GM21390 (cell line): Measurements from ENCODE around the gene SGK2.
A peak's percentile ranks its signal among the peaks of the same experiment; 100 is the strongest.
"Not testable (repeated sequence)": the region's sequence is repeated elsewhere in the genome, so short reads cannot be mapped to it uniquely, and the experiment has no call there.

Experiments
- ATAC-seq: cut with Tn5 transposase; IDR thresholded peaks from one replicate; pipeline ENCODE4 v1.9.1; 2021; ENCODE audit not compliant: unreplicated experiment

Gene SGK2

DNA sequence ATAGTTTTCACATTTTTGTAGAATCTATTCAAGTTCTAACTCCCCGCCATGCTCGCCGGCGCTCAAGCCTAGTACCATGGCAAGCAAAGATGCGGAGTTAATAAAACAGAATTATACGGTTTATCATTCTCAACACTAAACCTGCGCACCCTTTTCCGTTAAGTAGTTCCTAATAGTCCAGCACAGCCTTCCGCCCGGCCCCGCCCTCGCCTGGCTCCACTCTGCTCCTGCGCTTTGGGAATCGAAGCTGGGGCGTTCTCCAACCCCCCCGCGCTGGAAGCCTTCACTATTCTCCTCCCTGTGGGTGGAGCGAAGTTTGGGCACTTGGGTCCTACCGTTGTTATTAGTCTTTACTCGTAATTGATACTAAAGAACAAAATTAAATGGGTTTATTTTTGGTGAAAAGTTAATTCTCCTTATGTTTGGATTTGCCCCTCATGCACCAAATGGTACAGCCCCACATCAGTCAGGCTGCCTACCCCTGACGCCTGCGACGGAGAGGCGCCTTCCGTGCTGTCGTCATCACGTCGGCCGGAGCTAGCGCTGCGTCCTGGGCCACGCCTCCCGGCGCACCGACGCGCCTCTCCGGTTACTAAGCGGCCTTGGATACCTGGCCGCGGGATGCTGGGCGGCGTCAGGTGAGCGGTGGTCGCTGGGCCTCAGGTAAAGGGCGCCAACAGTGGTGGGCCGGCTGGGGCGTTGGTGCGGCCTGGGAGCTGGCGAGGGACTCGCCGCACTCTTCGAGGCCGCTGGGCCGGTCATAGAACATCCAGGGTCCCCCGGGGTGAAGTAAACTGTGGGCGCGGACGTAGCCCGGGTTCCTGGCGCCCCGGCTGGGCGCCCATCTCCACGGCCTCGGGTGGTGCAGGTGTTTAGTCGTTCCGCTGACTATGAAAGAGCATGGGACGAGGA lies 31.8 kb downstream of the SGK2 start, which contains the start of gene IFT52:
Gene IFT52, plus strand, starts transcription at position 546 of the 912 bp plus-strand sequence. CDS start 3,762 bp downstream, outside the sequence.
- peak; percentile 97 for ATAC-seq

DNA sequence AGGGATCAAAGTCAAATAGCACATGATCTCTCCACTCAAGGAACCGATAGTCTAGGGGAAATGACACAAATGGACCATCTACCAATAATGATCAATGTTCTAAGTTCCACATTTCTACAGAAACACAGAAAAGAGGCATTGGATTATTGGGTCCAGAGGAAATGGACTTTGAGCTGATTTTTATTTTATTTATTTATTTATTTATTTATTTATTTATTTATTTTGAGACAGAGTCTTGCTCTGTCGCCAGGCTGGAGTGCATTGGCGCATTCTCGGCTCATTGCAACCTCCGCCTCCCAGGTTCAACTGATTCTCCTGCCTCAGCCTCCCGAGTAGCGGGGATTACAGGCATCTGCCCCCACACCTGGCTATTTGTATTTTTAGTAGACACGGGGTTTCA lies 43.1 kb downstream of the SGK2 start:
- ATAC-seq, result not testable (repeated sequence)

DNA sequence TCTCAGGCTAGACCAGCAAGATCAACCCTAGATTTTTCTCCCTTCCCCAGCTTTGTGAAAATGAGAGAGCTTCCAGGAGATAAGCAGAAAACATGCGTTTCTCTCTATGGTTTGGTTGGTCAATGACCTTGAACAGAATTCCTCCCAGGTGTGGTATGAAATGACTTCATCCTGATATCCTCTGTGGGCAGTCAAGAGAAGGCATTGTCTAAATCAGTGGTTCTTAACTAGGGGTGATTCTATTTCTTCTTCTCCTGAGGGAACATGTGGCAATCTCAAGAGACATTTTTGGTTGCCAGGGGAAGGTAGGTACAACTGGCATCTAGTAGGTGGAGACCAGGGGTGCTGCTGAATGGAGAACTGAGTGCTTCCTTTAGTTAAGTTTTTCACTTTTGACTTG lies 44.3 kb downstream of the SGK2 start:
- ATAC-seq, result no peak

DNA sequence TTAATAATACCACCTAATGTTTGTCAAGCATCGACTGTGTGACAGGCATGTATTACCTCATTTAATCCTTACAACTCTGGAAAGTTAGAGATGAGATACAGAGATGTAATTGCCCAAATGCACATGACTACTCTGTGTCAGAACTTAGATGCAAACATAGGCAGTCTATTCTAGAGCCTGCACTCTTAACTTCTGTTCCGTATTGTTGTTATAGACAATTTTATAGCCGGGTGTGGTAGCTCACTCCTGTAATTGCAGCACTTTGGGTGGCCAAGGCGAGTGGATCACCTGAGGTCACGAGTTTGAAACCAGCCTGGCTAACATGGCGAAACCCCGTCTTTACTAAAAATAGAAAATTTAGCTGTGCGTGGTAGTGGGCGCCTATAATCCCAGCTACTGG lies 46.9 kb downstream of the SGK2 start:
- no peak for ATAC-seq

DNA sequence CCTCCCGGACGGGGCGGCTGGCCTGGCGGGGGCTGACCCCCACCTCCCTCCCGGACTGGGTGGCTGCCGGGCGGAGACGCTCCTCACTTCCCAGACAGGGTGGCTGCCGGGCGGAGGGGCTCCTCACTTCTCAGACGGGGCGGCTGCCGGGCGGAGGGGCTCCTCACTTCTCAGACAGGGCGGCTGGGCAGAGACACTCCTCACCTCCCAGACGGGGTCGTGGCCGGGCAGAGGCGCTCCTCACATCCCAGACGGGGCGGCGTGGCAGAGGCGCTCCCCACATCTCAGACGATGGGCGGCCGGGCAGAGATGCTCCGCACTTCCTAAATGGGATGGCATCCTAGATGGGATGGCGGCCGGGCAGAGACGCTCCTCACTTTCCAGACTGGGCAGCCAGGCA lies 48.5 kb downstream of the SGK2 start:
- ATAC-seq, result not testable (repeated sequence)

DNA sequence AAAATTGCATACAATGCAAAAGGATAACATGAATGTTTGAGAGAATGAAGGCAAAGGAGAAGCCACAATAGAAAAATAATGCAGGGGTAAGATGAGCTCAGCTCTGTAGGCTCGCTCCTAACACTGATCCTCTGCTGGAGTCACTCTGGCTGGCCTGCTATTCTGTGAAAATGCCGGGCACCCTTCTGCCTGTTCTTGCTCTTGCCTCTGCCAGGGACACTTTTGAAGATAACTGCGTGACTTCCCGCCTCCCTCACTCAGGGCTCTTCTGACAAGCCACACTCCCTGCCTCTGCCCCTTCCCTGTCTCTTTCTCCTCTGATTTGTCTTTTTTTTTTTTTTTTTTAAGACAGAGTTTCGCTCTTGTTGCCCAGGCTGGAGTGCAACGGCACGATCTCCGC lies 72.8 kb downstream of the SGK2 start:
- no peak for ATAC-seq
